ENCODE measurements around the gene RAD54L. TPM values are rescaled to one million over a fixed set of nuclear protein-coding genes. Genes with fewer than 3 reads are reported as not detected.

RAD54L gene
- total RNA-seq, 4 donors from 2014 or later = 1.2 TPM; not detected in 3

GRCh38 chr1:46211051-46211450 is 36.5 kb upstream of the RAD54L start:
- Histone ChIP-seq H3K36me3 (peaks cover 0 to 11% (median 7%) of the 10 kb centered on the region in 4 donors), H3K4me1 (peaks cover 4 to 10% (median 9%) of the 10 kb centered on the region in 4 donors), H3K27ac (replicated peaks in 1 of 4) (no peak overlapping the region), H3K4me3 (no peak overlapping the region), H3K27me3 (no peaks in the 10 kb centered on the region), H3K9me3 (no peaks in the 10 kb centered on the region)
- TF ChIP-seq POLR2AphosphoS5 (IDR thresholded peaks at IDR 0.05) = no peak
- TF ChIP-seq POLR2A (IDR thresholded peaks at IDR 0.05; ENCODE audit: low read depth) = no peak
- TF ChIP-seq CTCF (IDR thresholded peaks at IDR 0.05) = no peak
- TF ChIP-seq EP300 (IDR thresholded peaks at IDR 0.05) = no peak
- intact Hi-C loops (cut with DNase I) = no loop called here
- no peak for DNase-seq (ENCODE audit: extremely low spot score)
- 78% methylated on average over 2 of the region's 2 CpGs for WGBS

GRCh38 chr1:46215504-46215903 is 32.1 kb upstream of the RAD54L start:
- no peaks in the 10 kb centered on the region for H3K4me1 ChIP-seq
- no peaks in the 10 kb centered on the region for H3K27me3 ChIP-seq
- peaks cover 0 to 11% (median 5%) of the 10 kb centered on the region in 4 donors for H3K36me3 ChIP-seq
- no peak overlapping the region for H3K4me3 ChIP-seq
- no peak for TF ChIP-seq CTCF (IDR thresholded peaks at IDR 0.05)
- no peak for TF ChIP-seq POLR2AphosphoS5 (IDR thresholded peaks at IDR 0.05)
- TF ChIP-seq EP300 (IDR thresholded peaks at IDR 0.05) = no peak
- no peak for TF ChIP-seq POLR2A (IDR thresholded peaks at IDR 0.05; ENCODE audit: low read depth)
- DNase-seq (ENCODE audit: extremely low spot score) = no peak
- H3K27ac ChIP-seq (replicated peaks in 1 of 4) = no peak overlapping the region
- no peaks in the 10 kb centered on the region for H3K9me3 ChIP-seq
- intact Hi-C loops (cut with DNase I) = no loop called here

- no peak overlapping the region for H3K4me3 ChIP-seq
- H3K27ac ChIP-seq (replicated peaks in 1 of 4) = no peak overlapping the region
- 89% methylated on average over 8 of the region's 8 CpGs for WGBS
- H3K4me1 ChIP-seq = peaks cover 4 to 8% (median 5%) of the 10 kb centered on the region in 4 donors
- no peaks in the 10 kb centered on the region for H3K27me3 ChIP-seq
- no peaks in the 10 kb centered on the region for H3K9me3 ChIP-seq
- H3K36me3 ChIP-seq = peaks cover 0 to 16% (median 7%) of the 10 kb centered on the region in 4 donors
- no peak for DNase-seq (ENCODE audit: extremely low spot score)
- TF ChIP-seq CTCF (IDR thresholded peaks at IDR 0.05) (no peak), POLR2A (IDR thresholded peaks at IDR 0.05; ENCODE audit: low read depth) (no peak), EP300 (IDR thresholded peaks at IDR 0.05) (no peak), POLR2AphosphoS5 (IDR thresholded peaks at IDR 0.05) (no peak)
- intact Hi-C loops (cut with DNase I) = no loop called here
These were observed 29.1 kb upstream of the RAD54L start for GRCh38 chr1:46218443-46218842.

- H3K4me1 ChIP-seq = peaks cover 8 to 11% (median 10%) of the 10 kb centered on the region in 4 donors
- H3K36me3 ChIP-seq = peaks cover 0 to 16% (median 7%) of the 10 kb centered on the region in 4 donors
- WGBS = 70% methylated on average over 8 of the region's 18 CpGs
- no peak overlapping the region for H3K27ac ChIP-seq (replicated peaks in 1 of 4)
- TF ChIP-seq POLR2AphosphoS5 (IDR thresholded peaks at IDR 0.05) (no peak), EP300 (IDR thresholded peaks at IDR 0.05) (no peak), POLR2A (IDR thresholded peaks at IDR 0.05; ENCODE audit: low read depth) (no peak), CTCF (IDR thresholded peaks at IDR 0.05) (no peak)
- DNase-seq (ENCODE audit: extremely low spot score) = no peak
- no peaks in the 10 kb centered on the region for H3K27me3 ChIP-seq
- no peaks in the 10 kb centered on the region for H3K9me3 ChIP-seq
- no peak overlapping the region for H3K4me3 ChIP-seq
- intact Hi-C loops (cut with DNase I) = loop anchor here (5.0 kb wide), 2 partner anchors 38 to 183 kb away; no protein-coding TSS in a partner anchor
These were observed 27.7 kb upstream of the RAD54L start for GRCh38 chr1:46219551-46220520.

Data from esophagus muscularis mucosa (tissue), 4 donors.